B cell (primary cell): Measurements from ENCODE around the gene SLC13A1. TPM values are rescaled to one million over a fixed set of nuclear protein-coding genes. Genes with fewer than 3 reads are reported as not detected.

Experiments used
- ATAC-seq: fragments of 200-7000 bp; cut with Tn5 transposase; one replicate; pipeline ENCODE4 v1.10.0; 2021; ENCODE audit warnings: low read depth, mild to moderate bottlenecking, moderate number of reproducible peaks, moderate library complexity
- CTCF ChIA-PET: fragments of 350-600 bp; sonication (Branson Sonifier 250); formaldehyde crosslinking; loops from one replicate; lab custom pipeline; 2021; ENCODE audit warnings: antibody characterized with exemption, inconsistent platforms; lab: Charles Lee
- POLR2A ChIA-PET: fragments of 350-600 bp; sonication (Branson Sonifier 250); formaldehyde crosslinking; loops from one replicate; lab custom pipeline; 2021; ENCODE audit warnings: antibody characterized with exemption; lab: Charles Lee
- DNase-seq: peaks from one replicate; pipeline ENCODE4 v3.0.0; 2013
- H2AFZ ChIP-seq: 2 replicates; pipeline ENCODE4 v1.6.1; 2012; ENCODE audit warnings: mild to moderate bottlenecking, low read depth, low read length; ENCODE audit not compliant: insufficient read depth, poor library complexity, severe bottlenecking
- H3K27ac ChIP-seq, 2 donors: 1 replicate in 1 of 2; 2 replicates in 1 of 2; pipeline ENCODE4 v1.5.1; 2012 to 2013; ENCODE audit warnings: low read length in 2 of 2, mild to moderate bottlenecking in 2 of 2, moderate library complexity in 1 of 2
- H3K27me3 ChIP-seq, 4 experiments: fragments of 200-600 bp in 1 of 4; sonication (generic) in 1 of 4; replicated peaks in 1 of 4; 1 replicate in 2 of 4; 2 replicates in 2 of 4; pipeline versions ENCODE4 v1.6.1 to v1.7.0; 2013 to 2016; ENCODE audit warnings: low read length in 3 of 4, mild to moderate bottlenecking in 2 of 4, mixed read lengths in 1 of 4, moderate library complexity in 1 of 4; ENCODE audit not compliant: insufficient read depth in 4 of 4, control insufficient read depth in 3 of 4; ENCODE audit errors: control extremely low read depth in 1 of 4
- H3K36me3 ChIP-seq, 2 experiments: replicated peaks in 1 of 2; 1 replicate in 1 of 2; 2 replicates in 1 of 2; pipeline versions ENCODE4 v1.6.1 to v1.7.1; 2013; ENCODE audit warnings: low read length in 1 of 2; ENCODE audit not compliant: insufficient read depth in 2 of 2, control insufficient read depth in 1 of 2; ENCODE audit errors: control extremely low read depth in 1 of 2, extremely low read depth in 1 of 2
- H3K4me1 ChIP-seq, 2 donors: fragments of 200-600 bp in 1 of 2; sonication (generic) in 1 of 2; 1 replicate in 1 of 2; 2 replicates in 1 of 2; pipeline versions ENCODE4 v1.5.1 to v1.6.1; 2013 to 2017; ENCODE audit warnings: low read length in 2 of 2; ENCODE audit not compliant: control insufficient read depth in 2 of 2, insufficient read depth in 2 of 2
- H3K4me2 ChIP-seq: replicated peaks from 2 replicates; pipeline ENCODE3; 2012; ENCODE audit warnings: mild to moderate bottlenecking, low read depth, low read length; ENCODE audit not compliant: poor library complexity, severe bottlenecking
- H3K4me3 ChIP-seq, 5 experiments: fragments of 200-600 bp in 1 of 5; sonication (generic) in 1 of 5; 1 replicate in 3 of 5; 2 replicates in 2 of 5; pipeline versions ENCODE4 v1.5.1 to v1.7.0; 2011 to 2016; ENCODE audit warnings: low read length in 4 of 5, mild to moderate bottlenecking in 4 of 5, low read depth in 2 of 5, control low read depth in 1 of 5, moderate library complexity in 1 of 5; ENCODE audit not compliant: insufficient read depth in 1 of 5; ENCODE audit errors: control extremely low read depth in 1 of 5, extremely low read depth in 1 of 5
- H3K79me2 ChIP-seq: fragments of 200-600 bp; sonication (generic); one replicate; pipeline ENCODE4 v1.6.0; 2016; ENCODE audit warnings: low read length; ENCODE audit not compliant: control insufficient read depth, insufficient read depth
- H3K9ac ChIP-seq: fragments of 200-600 bp; sonication (generic); 2 replicates; pipeline ENCODE4 v1.6.1; 2017; ENCODE audit warnings: mild to moderate bottlenecking, low read length, moderate library complexity
- H3K9me3 ChIP-seq, 3 donors: one replicate each; pipeline versions ENCODE4 v1.6.1 to v1.7.1; 2013; ENCODE audit warnings: low read length in 2 of 3; ENCODE audit not compliant: control insufficient read depth in 2 of 3, insufficient read depth in 1 of 3; ENCODE audit errors: control extremely low read depth in 1 of 3
- H4K20me1 ChIP-seq: 2 replicates; pipeline ENCODE4 v1.6.0; 2012; ENCODE audit warnings: mild to moderate bottlenecking, low read length; ENCODE audit not compliant: insufficient read depth, control insufficient read depth, poor library complexity, severe bottlenecking
- H3K27ac Mint-ChIP-seq: one replicate; pipeline ENCODE4 v1.8.0; 2021; ENCODE audit warnings: mixed read lengths
- H3K27me3 Mint-ChIP-seq: one replicate; pipeline ENCODE4 v1.8.0; 2021; ENCODE audit warnings: mixed read lengths
- H3K4me1 Mint-ChIP-seq: one replicate; pipeline ENCODE4 v1.8.0; 2021; ENCODE audit warnings: mixed read lengths
- H3K4me3 Mint-ChIP-seq: one replicate; pipeline ENCODE4 v1.8.0; 2021; ENCODE audit warnings: mixed read lengths
- H3K9me3 Mint-ChIP-seq: one replicate; pipeline ENCODE4 v1.8.0; 2022; ENCODE audit warnings: mixed read lengths; ENCODE audit not compliant: insufficient read depth
- CTCF ChIP-seq: fragments of 200-600 bp; IDR thresholded peaks from one replicate; pipeline ENCODE4 v1.8.0; 2022; ENCODE audit warnings: antibody characterized with exemption, mild to moderate bottlenecking
- EZH2 ChIP-seq: IDR thresholded peaks from 2 replicates; pipeline ENCODE4 v1.6.1; 2012; ENCODE audit warnings: borderline replicate concordance, low read depth, mild to moderate bottlenecking, moderate library complexity, low read length; ENCODE audit not compliant: insufficient read depth, poor library complexity, severe bottlenecking
- WGBS: methylation state at CpG from one replicate; pipeline ENCODE4 v1.1.5; 2013; ENCODE audit warnings: missing lambda C conversion rate; ENCODE audit not compliant: insufficient coverage; 5-methylcytosine and 5-hydroxymethylcytosine counted together
- intact Hi-C: fragments of 100-400 bp; cut with micrococcal nuclease; formaldehyde crosslinking; loops from one replicate; pipeline ENCODE4 v1.10.0; 2022
- polyA plus RNA-seq: library from polyadenylated mRNA; depleted of rRNA; stranded (reverse); fragments of >200 nt; gene quantifications from 2 replicates; pipeline ENCODE4 v1.2.3, GENCODE V29; 2012
- total RNA-seq, 2 donors: library from RNA; stranded (reverse); fragments of 120-200 nt in 1 of 2; gene quantifications; 1 replicate in 1 of 2; 2 replicates in 1 of 2; pipeline versions ENCODE4 v1.2.3 to v1.2.4, GENCODE V29; 2013 to 2022

The SLC13A1 gene
- total and polyA plus RNA-seq, 2 donors (not counting 1 experiment from before 2014, with no cell fraction given): not detected

DNA sequence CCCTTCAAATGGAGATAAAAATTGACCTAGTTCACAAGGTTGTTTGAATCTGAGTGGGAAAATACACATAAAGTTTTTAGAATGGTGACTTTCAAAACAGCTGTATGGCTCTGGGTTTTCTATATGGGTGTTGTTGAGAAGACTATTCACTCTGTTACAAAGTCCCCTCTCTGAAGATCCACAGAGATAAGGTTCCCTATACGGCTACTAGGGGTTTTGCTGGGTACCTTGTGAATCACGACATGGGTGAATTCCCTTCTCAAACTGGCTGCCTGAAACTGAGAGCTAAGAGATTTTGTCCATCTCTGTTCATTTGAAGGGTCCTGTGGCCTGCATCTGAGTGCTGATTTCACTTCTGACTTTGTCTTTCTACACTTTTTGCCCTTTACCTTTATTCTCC is 11.8 kb upstream of the SLC13A1 start:
- no peaks in the 10 kb centered on the region for H3K36me3 ChIP-seq
- H3K79me2 ChIP-seq: no peaks in the 10 kb centered on the region
- TF ChIP-seq EZH2 (no peak), CTCF (no peak)
- H3K9me3 ChIP-seq: no peaks in the 10 kb centered on the region
- no peak overlapping the region for H3K27ac Mint-ChIP-seq
- no peak overlapping the region for H2AFZ ChIP-seq
- no peaks in the 10 kb centered on the region for H3K4me1 ChIP-seq
- no peaks in the 10 kb centered on the region for H3K4me1 Mint-ChIP-seq
- H3K27me3 ChIP-seq: no peaks in the 10 kb centered on the region
- H3K4me2 ChIP-seq: no peak overlapping the region
- ChIA-PET CTCF (no interaction called here), POLR2A (no interaction called here)
- no peaks in the 10 kb centered on the region for H3K27me3 Mint-ChIP-seq
- H4K20me1 ChIP-seq: no peaks in the 10 kb centered on the region
- intact Hi-C loops: no loop called here
- no peak overlapping the region for H3K27ac ChIP-seq
- no peak for DNase-seq
- no peak overlapping the region for H3K9ac ChIP-seq
- H3K4me3 Mint-ChIP-seq: no peak overlapping the region
- no peak overlapping the region for H3K4me3 ChIP-seq
- 90% methylated on average over 2 of the region's 2 CpGs for WGBS
- peaks cover 2% of the 10 kb centered on the region for H3K9me3 Mint-ChIP-seq
- no peak for ATAC-seq

GRCh38 chr7:123210986-123211385 is 11.2 kb upstream of the SLC13A1 start:
- H3K4me3 ChIP-seq: no peak overlapping the region
- H3K36me3 ChIP-seq: no peaks in the 10 kb centered on the region
- no peak overlapping the region for H2AFZ ChIP-seq
- ATAC-seq (no peak), DNase-seq (no peak)
- Mint-ChIP-seq H3K27me3 (no peaks in the 10 kb centered on the region), H3K4me1 (no peaks in the 10 kb centered on the region), H3K4me3 (no peak overlapping the region), H3K9me3 (peaks cover under 1% of the 10 kb centered on the region), H3K27ac (no peak overlapping the region)
- intact Hi-C loops: no loop called here
- no peak overlapping the region for H3K9ac ChIP-seq
- TF ChIP-seq EZH2 (no peak), CTCF (no peak)
- WGBS: no CpG with 5 or more reads among the region's 5 CpGs
- no peaks in the 10 kb centered on the region for H3K79me2 ChIP-seq
- no peaks in the 10 kb centered on the region for H3K9me3 ChIP-seq
- H3K4me1 ChIP-seq: no peaks in the 10 kb centered on the region
- ChIA-PET POLR2A (no interaction called here), CTCF (no interaction called here)
- H3K4me2 ChIP-seq: no peak overlapping the region
- no peaks in the 10 kb centered on the region for H3K27me3 ChIP-seq
- no peak overlapping the region for H3K27ac ChIP-seq
- H4K20me1 ChIP-seq: no peaks in the 10 kb centered on the region
